ENCODE data around the gene COPE.

COPE gene

DNA sequence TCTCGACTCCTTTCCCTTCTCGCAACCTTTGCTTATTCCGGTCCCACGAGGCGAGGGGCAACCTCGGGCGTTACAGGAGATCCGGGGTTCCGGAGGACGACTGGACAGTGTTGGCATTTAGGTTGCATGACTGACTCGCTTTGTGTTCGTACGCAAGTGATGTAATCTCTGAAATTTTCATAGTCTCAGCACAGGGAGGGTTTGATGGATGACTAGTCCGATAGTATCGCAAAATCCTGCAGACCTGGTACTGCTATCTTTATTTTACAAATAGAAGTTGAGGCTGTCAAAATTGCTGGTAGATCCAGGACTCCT lies 670 bp upstream of the COPE start:
- TF ChIP-seq, protein P1, sequence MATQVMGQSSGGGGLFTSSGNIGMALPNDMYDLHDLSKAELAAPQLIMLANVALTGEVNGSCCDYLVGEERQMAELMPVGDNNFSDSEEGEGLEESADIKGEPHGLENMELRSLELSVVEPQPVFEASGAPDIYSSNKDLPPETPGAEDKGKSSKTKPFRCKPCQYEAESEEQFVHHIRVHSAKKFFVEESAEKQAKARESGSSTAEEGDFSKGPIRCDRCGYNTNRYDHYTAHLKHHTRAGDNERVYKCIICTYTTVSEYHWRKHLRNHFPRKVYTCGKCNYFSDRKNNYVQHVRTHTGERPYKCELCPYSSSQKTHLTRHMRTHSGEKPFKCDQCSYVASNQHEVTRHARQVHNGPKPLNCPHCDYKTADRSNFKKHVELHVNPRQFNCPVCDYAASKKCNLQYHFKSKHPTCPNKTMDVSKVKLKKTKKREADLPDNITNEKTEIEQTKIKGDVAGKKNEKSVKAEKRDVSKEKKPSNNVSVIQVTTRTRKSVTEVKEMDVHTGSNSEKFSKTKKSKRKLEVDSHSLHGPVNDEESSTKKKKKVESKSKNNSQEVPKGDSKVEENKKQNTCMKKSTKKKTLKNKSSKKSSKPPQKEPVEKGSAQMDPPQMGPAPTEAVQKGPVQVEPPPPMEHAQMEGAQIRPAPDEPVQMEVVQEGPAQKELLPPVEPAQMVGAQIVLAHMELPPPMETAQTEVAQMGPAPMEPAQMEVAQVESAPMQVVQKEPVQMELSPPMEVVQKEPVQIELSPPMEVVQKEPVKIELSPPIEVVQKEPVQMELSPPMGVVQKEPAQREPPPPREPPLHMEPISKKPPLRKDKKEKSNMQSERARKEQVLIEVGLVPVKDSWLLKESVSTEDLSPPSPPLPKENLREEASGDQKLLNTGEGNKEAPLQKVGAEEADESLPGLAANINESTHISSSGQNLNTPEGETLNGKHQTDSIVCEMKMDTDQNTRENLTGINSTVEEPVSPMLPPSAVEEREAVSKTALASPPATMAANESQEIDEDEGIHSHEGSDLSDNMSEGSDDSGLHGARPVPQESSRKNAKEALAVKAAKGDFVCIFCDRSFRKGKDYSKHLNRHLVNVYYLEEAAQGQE (IDR thresholded peaks at IDR 0.05; ENCODE audit: insufficient read depth in 1 of 2, low read depth in 2 of 2, low read length in 2 of 2), result no peak
- TF ChIP-seq SIN3A (IDR thresholded peaks at IDR 0.05; ENCODE audit: borderline replicate concordance, insufficient read depth, low read length) (no peak), POLR2AphosphoS5 (IDR thresholded peaks at IDR 0.05; ENCODE audit: low read depth, low read length) (no peak), FOXP2 (optimal IDR thresholded peaks at IDR 0.05; ENCODE audit: borderline replicate concordance, extremely low read depth, extremely low read length, insufficient read depth) (no peak), TAF1 (IDR thresholded peaks at IDR 0.05; ENCODE audit: borderline replicate concordance, insufficient read depth, low read length) (no peak)

DNA sequence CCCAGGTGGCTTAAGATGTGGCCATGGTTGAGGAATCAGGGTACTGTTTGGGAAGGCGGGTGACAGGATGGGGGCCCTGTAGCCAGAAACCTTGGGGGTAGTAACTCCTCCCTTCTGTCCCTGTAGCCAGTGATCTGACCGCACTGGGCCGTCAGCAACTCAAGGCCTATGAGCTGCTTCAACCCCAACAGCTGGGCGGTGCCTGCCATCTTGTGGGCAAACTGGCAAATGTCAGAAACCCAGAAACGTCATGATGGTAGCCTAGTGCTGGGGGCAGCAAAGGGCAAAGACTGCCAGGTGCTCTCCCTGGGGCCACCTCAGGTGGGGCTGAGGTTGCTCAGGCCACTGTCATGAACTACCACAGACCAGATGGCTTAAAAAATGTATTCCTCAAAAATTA lies 3.5 kb downstream of the COPE start:
- no peak for TF ChIP-seq POLR2AphosphoS5 (IDR thresholded peaks at IDR 0.05; ENCODE audit: low read depth, low read length)
- TF ChIP-seq SIN3A (IDR thresholded peaks at IDR 0.05; ENCODE audit: borderline replicate concordance, insufficient read depth, low read length), result no peak

DNA sequence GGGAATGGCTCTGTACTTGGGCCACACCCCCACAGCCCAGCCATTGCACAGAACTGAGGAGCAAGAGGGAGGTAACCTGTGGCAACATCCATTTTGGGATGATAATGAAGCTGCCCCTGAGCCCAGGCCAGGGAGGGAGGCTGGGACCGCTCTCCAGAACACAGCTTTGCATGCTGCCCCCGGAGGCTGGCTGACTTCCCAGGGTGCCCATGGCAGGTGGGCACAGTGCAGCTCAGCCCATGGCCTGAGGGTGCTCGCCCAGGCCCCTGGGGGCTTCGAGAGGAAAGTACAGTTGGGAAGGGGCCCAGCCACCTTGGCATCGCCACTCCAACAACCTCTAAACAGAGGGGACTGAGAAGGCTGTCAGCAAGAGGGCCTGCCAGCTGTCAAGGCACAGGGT lies 5.7 kb downstream of the COPE start:
- TF ChIP-seq POLR2AphosphoS5 (IDR thresholded peaks at IDR 0.05; ENCODE audit: low read depth, low read length) (no peak), TAF1 (IDR thresholded peaks at IDR 0.05; ENCODE audit: borderline replicate concordance, insufficient read depth, low read length) (no peak), FOXP2 (optimal IDR thresholded peaks at IDR 0.05; ENCODE audit: borderline replicate concordance, extremely low read depth, extremely low read length, insufficient read depth) (no peak), SIN3A (IDR thresholded peaks at IDR 0.05; ENCODE audit: borderline replicate concordance, insufficient read depth, low read length) (no peak)
- TF ChIP-seq, protein P1 (IDR thresholded peaks at IDR 0.05; ENCODE audit: insufficient read depth in 1 of 2, low read depth in 2 of 2, low read length in 2 of 2), result no peak

DNA sequence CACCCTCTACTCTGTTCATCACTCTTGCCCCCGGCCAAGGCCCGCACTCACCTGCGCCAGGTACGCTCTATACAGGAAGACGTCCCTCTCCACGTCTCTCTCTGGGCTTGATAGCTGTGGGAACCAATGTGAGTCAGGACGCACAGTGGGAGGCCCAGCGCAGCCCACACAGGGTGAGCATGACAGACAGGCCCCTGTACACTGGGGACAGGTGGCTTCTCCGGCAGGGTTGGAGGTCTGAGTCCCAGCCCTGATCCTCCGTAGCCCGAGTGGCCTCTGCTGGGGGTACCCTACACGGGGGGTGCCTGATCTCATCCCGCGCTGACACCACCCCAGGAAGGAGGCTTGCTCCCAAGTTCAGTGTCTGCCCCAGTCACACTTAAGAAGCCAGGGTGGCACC lies 6.3 kb downstream of the COPE start:
- TF ChIP-seq POLR2AphosphoS5 (IDR thresholded peaks at IDR 0.05; ENCODE audit: low read depth, low read length) (no peak), FOXP2 (optimal IDR thresholded peaks at IDR 0.05; ENCODE audit: borderline replicate concordance, extremely low read depth, extremely low read length, insufficient read depth) (no peak), SIN3A (IDR thresholded peaks at IDR 0.05; ENCODE audit: borderline replicate concordance, insufficient read depth, low read length) (no peak), TAF1 (IDR thresholded peaks at IDR 0.05; ENCODE audit: borderline replicate concordance, insufficient read depth, low read length) (no peak)
- TF ChIP-seq, protein P1 (IDR thresholded peaks at IDR 0.05; ENCODE audit: insufficient read depth in 1 of 2, low read depth in 2 of 2, low read length in 2 of 2), result no peak

DNA sequence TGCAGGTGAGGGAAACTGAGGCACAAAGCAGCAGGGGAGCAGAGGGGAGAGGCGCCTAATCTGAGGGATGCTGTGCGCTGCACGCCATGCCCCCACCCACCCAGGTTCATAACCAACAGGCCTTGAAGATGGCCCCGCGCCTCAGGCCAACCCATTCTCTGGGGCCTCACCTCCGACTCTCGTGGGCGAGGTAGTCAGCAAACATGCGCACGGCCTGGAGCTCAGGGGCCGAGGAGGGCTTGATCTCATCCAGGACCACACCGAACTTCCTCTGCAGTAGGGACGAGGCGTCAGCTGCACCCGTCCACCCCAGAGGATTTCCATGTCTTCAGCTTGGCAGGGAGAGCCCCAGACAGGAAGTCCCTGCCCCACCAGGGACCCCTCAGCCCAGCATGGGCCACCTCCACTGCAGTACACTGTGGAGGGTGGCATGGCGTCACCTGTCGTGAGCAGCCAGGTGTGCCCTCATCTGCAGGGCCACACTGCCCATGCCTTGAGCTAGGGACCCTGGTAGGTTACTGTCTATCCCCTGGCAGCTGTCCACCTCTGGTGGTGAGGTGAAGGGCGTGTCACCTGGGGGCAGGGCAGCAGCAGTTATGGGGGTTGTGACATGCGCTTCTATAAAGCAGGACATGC lies 8.3 kb downstream of the COPE start:
- TF ChIP-seq SIN3A (IDR thresholded peaks at IDR 0.05; ENCODE audit: borderline replicate concordance, insufficient read depth, low read length) (no peak), POLR2AphosphoS5 (IDR thresholded peaks at IDR 0.05; ENCODE audit: low read depth, low read length) (no peak), FOXP2 (optimal IDR thresholded peaks at IDR 0.05; ENCODE audit: borderline replicate concordance, extremely low read depth, extremely low read length, insufficient read depth) (no peak), TAF1 (IDR thresholded peaks at IDR 0.05; ENCODE audit: borderline replicate concordance, insufficient read depth, low read length) (no peak)
- TF ChIP-seq, protein P1 (IDR thresholded peaks at IDR 0.05; ENCODE audit: insufficient read depth in 1 of 2, low read depth in 2 of 2, low read length in 2 of 2), result no peak
